Activated CD8-positive, alpha-beta T cell treated with anti-CD3 and anti-CD28 coated beads for 36 hours (primary cell): ENCODE data around the gene COX7B2. TPM values are rescaled to one million over a fixed set of nuclear protein-coding genes. Genes with fewer than 3 reads are reported as not detected.

Experiments
- ATAC-seq: fragments of 200-7000 bp; cut with Tn5 transposase; one replicate; pipeline ENCODE4 v1.10.0; 2021; ENCODE audit warnings: mild to moderate bottlenecking, moderate library complexity
- CTCF ChIA-PET: fragments of 350-600 bp; sonication (Branson Sonifier 250); formaldehyde crosslinking; loops from one replicate; lab custom pipeline; 2021; ENCODE audit warnings: antibody characterized with exemption; lab: Charles Lee
- POLR2A ChIA-PET: fragments of 350-600 bp; sonication (Branson Sonifier 250); formaldehyde crosslinking; loops from one replicate; lab custom pipeline; 2021; ENCODE audit warnings: antibody characterized with exemption; lab: Charles Lee
- DNase-seq: peaks from one replicate; pipeline ENCODE4 v3.0.0-alpha.2; 2020
- H3K27ac Mint-ChIP-seq: one replicate; pipeline ENCODE4 v1.8.0; 2021; ENCODE audit warnings: mild to moderate bottlenecking, mixed read lengths
- H3K27me3 Mint-ChIP-seq: one replicate; pipeline ENCODE4 v1.8.0; 2021; ENCODE audit warnings: mixed read lengths
- H3K36me3 Mint-ChIP-seq: one replicate; pipeline ENCODE4 v1.8.0; 2021; ENCODE audit warnings: low read depth, mixed read lengths
- H3K4me1 Mint-ChIP-seq: one replicate; pipeline ENCODE4 v1.8.0; 2021; ENCODE audit warnings: low read depth, mixed read lengths
- H3K4me3 Mint-ChIP-seq: one replicate; pipeline ENCODE4 v1.8.0; 2021; ENCODE audit warnings: mild to moderate bottlenecking, moderate library complexity, mixed read lengths
- H3K9me3 Mint-ChIP-seq: one replicate; pipeline ENCODE4 v1.8.0; 2021; ENCODE audit warnings: mixed read lengths
- intact Hi-C: fragments of 100-400 bp; cut with micrococcal nuclease; formaldehyde crosslinking; loops from one replicate; pipeline ENCODE4 v1.10.0; 2022
- total RNA-seq, 2 experiments: library from RNA; stranded (reverse); gene quantifications; one replicate each; pipeline ENCODE4 v1.2.3, GENCODE V29; 2021
- TF ChIP-seq, protein P1 (sequence below): fragments of 200-600 bp; IDR thresholded peaks from one replicate; pipeline ENCODE4 v1.8.0; 2022; ENCODE audit warnings: antibody characterized with exemption, mild to moderate bottlenecking

The COX7B2 gene
- total RNA-seq, 2 experiments from 2014 or later, result not detected

DNA sequence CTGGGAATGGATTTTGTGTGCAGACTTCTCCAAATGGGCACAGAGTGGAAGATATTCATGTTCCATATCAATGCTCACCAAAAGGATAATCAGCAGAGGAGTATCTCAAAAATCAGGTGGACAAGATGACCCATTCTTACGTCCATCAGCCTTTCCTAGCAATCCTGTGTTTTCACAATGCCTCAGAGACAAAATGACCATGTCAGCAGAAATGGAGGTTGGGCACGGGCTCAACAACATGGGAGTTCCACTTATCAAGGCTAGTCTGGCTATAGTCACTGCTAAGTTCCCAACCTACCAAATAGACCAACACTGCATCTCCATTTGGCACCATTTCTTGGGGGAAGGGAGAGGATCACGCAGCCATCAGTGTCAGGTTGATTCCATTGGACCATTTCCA lies 179.0 kb downstream of the COX7B2 start:
- peaks cover 4% of the 10 kb centered on the region for H3K27me3 Mint-ChIP-seq
- intact Hi-C loops, result no loop called here
- TF ChIP-seq, protein P1, sequence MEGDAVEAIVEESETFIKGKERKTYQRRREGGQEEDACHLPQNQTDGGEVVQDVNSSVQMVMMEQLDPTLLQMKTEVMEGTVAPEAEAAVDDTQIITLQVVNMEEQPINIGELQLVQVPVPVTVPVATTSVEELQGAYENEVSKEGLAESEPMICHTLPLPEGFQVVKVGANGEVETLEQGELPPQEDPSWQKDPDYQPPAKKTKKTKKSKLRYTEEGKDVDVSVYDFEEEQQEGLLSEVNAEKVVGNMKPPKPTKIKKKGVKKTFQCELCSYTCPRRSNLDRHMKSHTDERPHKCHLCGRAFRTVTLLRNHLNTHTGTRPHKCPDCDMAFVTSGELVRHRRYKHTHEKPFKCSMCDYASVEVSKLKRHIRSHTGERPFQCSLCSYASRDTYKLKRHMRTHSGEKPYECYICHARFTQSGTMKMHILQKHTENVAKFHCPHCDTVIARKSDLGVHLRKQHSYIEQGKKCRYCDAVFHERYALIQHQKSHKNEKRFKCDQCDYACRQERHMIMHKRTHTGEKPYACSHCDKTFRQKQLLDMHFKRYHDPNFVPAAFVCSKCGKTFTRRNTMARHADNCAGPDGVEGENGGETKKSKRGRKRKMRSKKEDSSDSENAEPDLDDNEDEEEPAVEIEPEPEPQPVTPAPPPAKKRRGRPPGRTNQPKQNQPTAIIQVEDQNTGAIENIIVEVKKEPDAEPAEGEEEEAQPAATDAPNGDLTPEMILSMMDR, result no peak
- H3K36me3 Mint-ChIP-seq, result no peaks in the 10 kb centered on the region
- CTCF ChIA-PET, result no interaction called here
- DNase-seq (no peak), ATAC-seq (no peak)
- no peaks in the 10 kb centered on the region for H3K4me1 Mint-ChIP-seq
- no peak overlapping the region for H3K27ac Mint-ChIP-seq
- POLR2A ChIA-PET, result no interaction called here
- peaks cover 18% of the 10 kb centered on the region for H3K9me3 Mint-ChIP-seq
- no peak overlapping the region for H3K4me3 Mint-ChIP-seq

DNA sequence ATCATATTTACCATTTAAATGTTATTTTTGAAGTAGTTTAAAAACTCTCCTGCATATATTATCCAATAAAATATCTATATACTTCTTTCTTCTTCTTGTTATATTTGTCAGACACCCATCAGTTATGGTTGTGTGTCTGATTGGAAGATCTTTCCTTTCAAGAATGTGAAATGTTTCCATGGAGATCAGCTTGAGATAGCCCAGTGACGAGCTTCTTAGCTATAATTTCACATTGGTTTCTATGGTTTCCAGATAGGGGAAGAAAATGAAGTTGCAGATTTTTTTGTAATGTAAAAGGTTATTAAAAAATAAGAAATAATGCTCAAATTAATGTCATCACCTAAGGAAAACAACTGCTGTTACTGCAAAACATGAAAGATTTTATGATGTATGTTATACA lies 189.0 kb downstream of the COX7B2 start:
- POLR2A ChIA-PET, result no interaction called here

DNA sequence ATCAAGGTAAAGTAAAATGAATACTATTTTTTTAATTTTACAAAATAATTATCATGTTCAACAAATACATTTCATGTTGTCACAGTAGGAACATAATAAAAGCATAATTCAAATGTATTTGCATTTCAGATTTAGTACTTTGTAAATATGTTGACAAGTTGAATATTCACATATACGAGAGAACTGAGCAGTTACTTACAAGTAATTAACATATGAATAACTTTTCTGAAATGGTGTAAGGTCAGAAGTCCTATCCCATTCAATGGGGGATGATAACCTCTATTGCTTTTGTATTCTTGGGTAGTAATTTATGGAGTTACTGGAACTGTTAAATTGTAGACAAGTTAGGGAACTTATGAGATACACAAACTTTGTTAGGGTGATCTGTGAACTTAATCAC lies 191.1 kb downstream of the COX7B2 start:
- TF ChIP-seq, protein P1, result no peak
- Mint-ChIP-seq H3K36me3 (no peaks in the 10 kb centered on the region), H3K27me3 (no peaks in the 10 kb centered on the region), H3K27ac (no peak overlapping the region), H3K4me3 (no peak overlapping the region), H3K4me1 (no peaks in the 10 kb centered on the region), H3K9me3 (peaks cover 2% of the 10 kb centered on the region)
- no peak for DNase-seq
- no peak for ATAC-seq
- ChIA-PET CTCF (no interaction called here), POLR2A (no interaction called here)
- intact Hi-C loops, result no loop called here

More for the DNA sequence above, 189.0 kb downstream of the COX7B2 start:
- CTCF ChIA-PET, result no interaction called here
- ATAC-seq, result no peak
- no peak overlapping the region for H3K27ac Mint-ChIP-seq
- no peak overlapping the region for H3K4me3 Mint-ChIP-seq
- H3K27me3 Mint-ChIP-seq, result peaks cover 5% of the 10 kb centered on the region
- no peaks in the 10 kb centered on the region for H3K4me1 Mint-ChIP-seq
- intact Hi-C loops, result no loop called here
- H3K9me3 Mint-ChIP-seq, result peaks cover 8% of the 10 kb centered on the region
- TF ChIP-seq, protein P1, result no peak
- no peak for DNase-seq
- no peaks in the 10 kb centered on the region for H3K36me3 Mint-ChIP-seq

DNA sequence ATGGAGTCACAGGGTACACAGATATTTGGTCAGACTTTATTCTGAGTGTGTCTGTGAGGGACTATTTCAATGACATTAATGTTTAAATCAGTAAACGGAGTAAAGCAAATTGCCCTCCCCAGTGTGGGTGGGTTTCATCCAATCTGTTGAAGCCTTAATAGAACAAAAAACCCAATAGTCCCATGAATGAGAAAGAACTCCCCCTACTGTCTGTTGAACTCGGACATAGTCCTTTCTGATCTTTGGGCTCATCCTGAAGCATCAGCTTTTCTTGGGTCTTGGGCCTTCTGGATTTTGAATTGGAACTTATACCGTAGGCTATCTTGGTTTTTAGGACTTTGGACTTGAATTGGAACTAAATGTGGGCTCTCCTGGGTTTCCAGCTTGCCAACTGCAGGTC lies 193.6 kb downstream of the COX7B2 start:
- intact Hi-C loops, result no loop called here
- POLR2A ChIA-PET, result no interaction called here
- Mint-ChIP-seq H3K4me1 (no peaks in the 10 kb centered on the region), H3K27me3 (no peaks in the 10 kb centered on the region), H3K27ac (no peak overlapping the region), H3K36me3 (no peaks in the 10 kb centered on the region), H3K9me3 (no peaks in the 10 kb centered on the region), H3K4me3 (no peak overlapping the region)
- TF ChIP-seq, protein P1, result no peak
- ATAC-seq, result no peak
- no peak for DNase-seq
- CTCF ChIA-PET, result no interaction called here

DNA sequence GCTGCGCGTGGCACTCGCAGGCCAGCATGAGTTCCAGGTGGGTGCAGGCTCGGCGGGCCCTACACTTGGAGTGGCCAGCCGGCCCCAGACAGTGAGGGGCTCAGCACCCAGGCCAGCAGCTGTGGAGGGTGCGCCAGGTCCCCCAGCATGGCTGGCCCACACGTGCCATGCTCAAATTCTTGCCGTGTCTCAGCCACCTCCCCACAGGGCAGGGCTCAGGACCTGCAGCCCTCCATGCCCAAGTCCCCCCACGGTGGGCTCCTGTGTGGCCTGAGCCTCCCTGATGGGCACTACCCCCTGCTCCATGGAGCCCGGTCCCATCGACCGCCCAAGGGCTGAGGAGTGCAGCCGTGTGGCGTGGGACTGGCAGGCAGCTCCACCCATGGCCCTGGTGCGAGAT lies 210.2 kb downstream of the COX7B2 start:
- Mint-ChIP-seq H3K36me3 (no peaks in the 10 kb centered on the region), H3K27me3 (no peaks in the 10 kb centered on the region), H3K4me3 (no peak overlapping the region), H3K9me3 (peaks cover 2% of the 10 kb centered on the region), H3K4me1 (no peaks in the 10 kb centered on the region), H3K27ac (no peak overlapping the region)
- TF ChIP-seq, protein P1, result no peak
- CTCF ChIA-PET, result no interaction called here
- ATAC-seq (no peak), DNase-seq (no peak)
- POLR2A ChIA-PET, result no interaction called here
- intact Hi-C loops, result no loop called here

Other genes with a start within 250 kb of the COX7B2 start
- not detected for gene GABRA4, start 84.3 kb upstream of the COX7B2 start, total RNA-seq
- gene GABRB1, start 122.3 kb upstream of the COX7B2 start, total RNA-seq, result not detected